Measurements from ENCODE around the gene ANKRD11. TPM values are rescaled to one million over a fixed set of nuclear protein-coding genes. Genes with fewer than 3 reads are reported as not detected.
A peak's percentile ranks its signal among the peaks of the same experiment; 100 is the strongest.

The ANKRD11 gene
- total RNA-seq, 1 donor from 2014 or later: 178 TPM

- Mint-ChIP-seq H3K36me3 (ENCODE audit: insufficient read depth) (no peaks in the 10 kb centered on the region), H3K27me3 (no peaks in the 10 kb centered on the region), H3K27ac (peak overlapping the region; percentile 49), H3K4me3 (ENCODE audit: low read depth) (no peak overlapping the region), H3K4me1 (ENCODE audit: low read depth) (peaks cover 42% of the 10 kb centered on the region), H3K9me3 (ENCODE audit: low read depth) (no peaks in the 10 kb centered on the region)
- TF ChIP-seq CTCF (IDR thresholded peaks at IDR 0.05; ENCODE audit: unreplicated experiment): no peak
- no peak for DNase-seq (ENCODE audit: low spot score, unreplicated experiment)
Measured at GRCh38 chr16:89420204-89420603, 70.2 kb downstream of the ANKRD11 start.

GRCh38 chr16:89418352-89418751 lies 72.0 kb downstream of the ANKRD11 start:
- no peak for DNase-seq (ENCODE audit: low spot score, unreplicated experiment)
- no peaks in the 10 kb centered on the region for H3K27me3 Mint-ChIP-seq
- no peak overlapping the region for H3K4me3 Mint-ChIP-seq (ENCODE audit: low read depth)
- no peaks in the 10 kb centered on the region for H3K9me3 Mint-ChIP-seq (ENCODE audit: low read depth)
- peaks cover 38% of the 10 kb centered on the region for H3K4me1 Mint-ChIP-seq (ENCODE audit: low read depth)
- TF ChIP-seq CTCF (IDR thresholded peaks at IDR 0.05; ENCODE audit: unreplicated experiment): no peak
- peak overlapping the region; percentile 82 for H3K27ac Mint-ChIP-seq
- no peaks in the 10 kb centered on the region for H3K36me3 Mint-ChIP-seq (ENCODE audit: insufficient read depth)

- H3K27ac Mint-ChIP-seq: peak overlapping the region; percentile 26
Measured at GRCh38 chr16:89417352-89417751, 73.0 kb downstream of the ANKRD11 start.

GRCh38 chr16:89413811-89414585 lies 76.4 kb downstream of the ANKRD11 start:
- Mint-ChIP-seq H3K4me3 (ENCODE audit: low read depth) (no peak overlapping the region), H3K27ac (peak overlapping the region; percentile 86)

More at GRCh38 chr16:89417352-89417751, 73.0 kb downstream of the ANKRD11 start:
- Mint-ChIP-seq H3K36me3 (ENCODE audit: insufficient read depth) (no peaks in the 10 kb centered on the region), H3K4me1 (ENCODE audit: low read depth) (peaks cover 41% of the 10 kb centered on the region), H3K4me3 (ENCODE audit: low read depth) (no peak overlapping the region), H3K9me3 (ENCODE audit: low read depth) (no peaks in the 10 kb centered on the region), H3K27me3 (no peaks in the 10 kb centered on the region)
- DNase-seq (ENCODE audit: low spot score, unreplicated experiment): no peak
- TF ChIP-seq CTCF (IDR thresholded peaks at IDR 0.05; ENCODE audit: unreplicated experiment): no peak

GRCh38 chr16:89412811-89413210 lies 77.5 kb downstream of the ANKRD11 start:
- Mint-ChIP-seq H3K9me3 (ENCODE audit: low read depth) (no peaks in the 10 kb centered on the region), H3K4me3 (ENCODE audit: low read depth) (no peak overlapping the region), H3K27ac (no peak overlapping the region), H3K27me3 (no peaks in the 10 kb centered on the region), H3K36me3 (ENCODE audit: insufficient read depth) (no peaks in the 10 kb centered on the region), H3K4me1 (ENCODE audit: low read depth) (peaks cover 55% of the 10 kb centered on the region)
- no peak for TF ChIP-seq CTCF (IDR thresholded peaks at IDR 0.05; ENCODE audit: unreplicated experiment)
- no peak for DNase-seq (ENCODE audit: low spot score, unreplicated experiment)

More at GRCh38 chr16:89413811-89414585, 76.4 kb downstream of the ANKRD11 start:
- DNase-seq (ENCODE audit: low spot score, unreplicated experiment): no peak
- Mint-ChIP-seq H3K4me1 (ENCODE audit: low read depth) (peaks cover 48% of the 10 kb centered on the region), H3K27me3 (no peaks in the 10 kb centered on the region), H3K9me3 (ENCODE audit: low read depth) (no peaks in the 10 kb centered on the region), H3K36me3 (ENCODE audit: insufficient read depth) (no peaks in the 10 kb centered on the region)
- no peak for TF ChIP-seq CTCF (IDR thresholded peaks at IDR 0.05; ENCODE audit: unreplicated experiment)

Data from progenitor cell of endocrine pancreas (in vitro differentiated cells).